OCI-LY3 (cell line): ENCODE results near the gene NBPF1.
"Not testable (repeated sequence)": the region's sequence is repeated elsewhere in the genome, so short reads cannot be mapped to it uniquely, and the experiment has no call there.

Source experiments
- CTCF ChIP-seq: fragments of 200-600, 300-600 bp; sonication (generic); IDR thresholded peaks from 2 replicates; pipeline ENCODE4 v1.5.1; 2014; ENCODE audit warnings: antibody characterized with exemption, low read length, low read depth
- EZH2phosphoT487 ChIP-seq: fragments of 200-600 bp; shearing (Covaris generic); IDR thresholded peaks from 2 replicates; pipeline ENCODE4 v1.6.1; 2018; ENCODE audit warnings: antibody characterized with exemption, mixed run types, low read depth

GRCh38 chr1:16519255-16519951 is 94.0 kb downstream of the NBPF1 start:
- not testable (repeated sequence) for TF ChIP-seq CTCF, EZH2phosphoT487
